SK-N-DZ (cell line): ENCODE measurements around the gene PGF.

ENCODE experiments used
- DNase-seq: peaks from one replicate; pipeline ENCODE4 v3.0.0-alpha.2; 2015; ENCODE audit warnings: low spot score

Gene PGF

GRCh38 chr14:74959596-74960180 lies 4.3 kb upstream of the PGF start:
- no peak for DNase-seq

GRCh38 chr14:74956280-74957072 lies 1.1 kb upstream of the PGF start:
- DNase-seq: peak; percentile 51

DNA sequence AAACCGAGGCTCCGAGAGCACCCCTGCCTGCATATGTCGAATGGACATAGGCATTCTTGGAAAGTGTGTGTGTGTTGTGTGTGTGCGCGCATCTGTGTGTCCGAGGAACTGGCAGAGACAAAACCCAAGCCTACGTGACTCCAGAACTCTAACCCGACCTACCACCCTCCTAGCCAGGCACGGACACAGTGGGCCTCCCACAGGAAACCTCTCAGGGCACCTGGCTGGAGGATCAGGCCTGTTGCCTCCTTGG lies 556 bp upstream of the PGF start:
- DNase-seq: no peak

DNA sequence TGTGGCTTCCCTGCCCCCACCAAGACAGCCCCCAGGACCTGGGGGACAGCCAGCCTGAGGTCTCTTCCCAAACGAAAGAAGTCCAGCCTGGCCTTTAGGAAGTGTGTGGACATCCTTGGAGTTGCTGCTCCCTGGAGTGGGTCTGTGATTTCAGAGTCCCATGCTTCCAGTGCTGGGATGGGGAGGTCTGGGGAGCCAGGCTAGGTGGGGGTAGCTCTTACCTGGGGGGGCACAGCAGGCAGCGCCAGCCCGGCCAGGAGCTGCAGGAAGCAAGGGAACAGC lies 509 bp downstream of the PGF start:
- peak; percentile 27 for DNase-seq

DNA sequence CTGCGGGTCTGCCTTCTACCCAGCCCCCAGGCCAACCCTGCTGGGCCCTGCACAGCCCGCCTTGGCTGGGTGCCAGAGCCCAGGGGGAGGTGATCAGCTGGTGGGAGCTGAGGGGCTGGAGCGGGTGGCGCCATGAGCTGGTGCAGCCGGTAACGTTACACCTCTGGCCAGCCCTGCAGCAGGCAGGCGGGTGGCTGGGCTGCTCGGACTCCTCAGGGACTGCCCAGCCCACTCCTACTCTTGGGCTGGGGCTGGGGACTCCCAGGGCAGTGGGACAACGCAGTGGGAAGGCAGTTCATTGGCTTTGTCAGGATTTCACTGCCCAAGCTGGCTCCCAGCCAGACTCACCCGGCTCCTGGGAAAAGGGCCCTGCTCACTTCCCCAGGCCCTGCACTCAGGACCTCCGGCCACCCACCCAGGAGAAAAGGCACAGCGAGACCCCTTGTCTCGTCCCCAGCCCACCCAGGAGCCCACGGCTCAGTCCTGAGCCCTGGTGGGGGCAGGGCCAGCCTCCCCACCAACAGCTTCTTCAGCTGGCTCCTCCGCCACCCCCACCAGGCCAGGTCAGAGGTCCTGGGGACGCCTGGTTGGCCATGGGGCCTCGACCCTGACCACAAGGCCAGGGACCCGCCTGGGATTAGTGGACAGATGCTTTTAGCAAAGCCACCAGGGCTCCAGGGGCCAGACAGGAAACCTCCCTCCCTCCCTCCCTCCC lies 1.0 kb downstream of the PGF start:
- DNase-seq: peak; percentile 83

DNA sequence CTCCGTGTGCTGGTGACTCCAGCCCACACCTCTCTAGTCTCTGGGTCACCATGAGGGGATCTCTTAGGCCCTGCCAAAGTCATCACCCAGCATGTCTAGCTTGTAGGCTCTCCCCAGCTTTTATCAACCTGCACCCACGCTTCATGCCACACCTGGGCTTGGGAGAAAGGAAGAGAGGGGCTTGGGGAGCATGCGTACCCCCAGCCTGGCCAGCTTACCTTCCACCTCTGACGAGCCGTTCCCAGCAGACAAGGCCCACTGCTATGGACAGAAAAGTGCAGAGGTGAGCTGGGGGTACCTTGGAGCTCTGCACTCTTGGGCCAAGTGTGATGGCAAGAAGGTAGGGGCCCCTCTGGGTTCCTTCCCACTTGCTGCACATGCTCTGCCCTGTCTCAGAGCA lies 1.7 kb downstream of the PGF start:
- no peak for DNase-seq

GRCh38 chr14:74952697-74953484 lies 2.5 kb downstream of the PGF start:
- no peak for DNase-seq

DNA sequence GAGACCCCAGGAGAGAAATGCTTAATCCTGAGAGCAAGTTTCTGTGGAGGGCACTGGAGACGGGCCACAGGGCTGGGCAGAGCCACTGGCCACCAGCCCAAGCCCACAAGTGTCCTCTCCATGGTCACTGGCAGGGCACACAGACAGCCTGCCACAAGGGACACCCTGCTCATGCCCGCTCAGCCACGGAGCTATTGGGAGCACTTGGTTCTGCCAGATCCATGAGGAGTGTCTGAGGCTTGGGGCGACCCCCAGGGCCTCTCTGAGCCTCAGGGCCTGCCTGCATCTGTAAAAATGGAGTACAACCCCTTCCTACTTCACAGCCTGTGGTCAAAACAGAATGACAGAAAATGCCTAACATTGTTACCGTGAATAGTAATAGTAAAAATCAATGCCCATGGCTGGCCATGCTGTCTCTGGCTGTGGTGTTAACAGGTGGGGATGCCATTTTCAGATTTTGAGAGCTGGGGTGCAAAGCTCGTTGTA lies 3.2 kb downstream of the PGF start:
- no peak for DNase-seq

DNA sequence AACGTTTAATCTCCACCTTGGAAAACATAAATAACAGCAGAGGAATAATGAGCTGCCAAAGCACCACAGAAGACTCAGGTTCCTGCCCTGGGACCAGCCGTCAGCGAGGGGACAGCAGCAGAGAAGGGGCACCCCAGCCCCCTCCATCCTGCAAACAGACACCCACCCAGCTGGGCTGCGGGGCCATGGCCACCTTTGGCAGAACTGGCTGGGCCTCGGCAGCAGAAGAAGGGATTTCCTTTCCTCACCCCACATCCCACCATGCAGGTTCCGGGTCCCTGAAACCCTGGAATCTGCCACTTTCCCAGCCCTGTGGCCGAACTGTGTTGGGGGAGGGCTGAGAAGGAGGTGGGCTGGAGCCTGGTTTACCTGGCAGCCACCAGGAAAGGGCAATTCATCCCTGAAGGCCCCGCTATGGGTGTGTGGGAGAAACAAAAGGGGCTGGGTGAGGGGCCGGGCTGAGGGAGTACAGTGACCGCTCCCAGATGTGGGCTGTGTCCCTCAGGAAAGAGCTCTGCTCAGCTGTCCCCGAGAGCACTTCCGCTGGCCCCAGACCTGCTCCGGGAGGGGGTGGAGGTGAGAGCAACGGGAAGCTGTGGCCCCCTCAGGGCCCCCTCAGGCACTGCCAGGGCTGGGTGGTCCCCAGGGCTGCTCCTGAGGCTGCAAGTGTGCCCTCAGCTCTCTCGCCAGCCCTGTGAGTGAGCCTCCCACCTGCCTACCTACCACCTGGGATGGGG lies 3.8 kb downstream of the PGF start:
- no peak for DNase-seq

GRCh38 chr14:74950795-74951442 lies 4.5 kb downstream of the PGF start:
- no peak for DNase-seq

- no peak for DNase-seq
Measured at GRCh38 chr14:74949859-74950573, 5.4 kb downstream of the PGF start.

GRCh38 chr14:74949191-74949601 lies 6.2 kb downstream of the PGF start:
- DNase-seq: no peak

DNA sequence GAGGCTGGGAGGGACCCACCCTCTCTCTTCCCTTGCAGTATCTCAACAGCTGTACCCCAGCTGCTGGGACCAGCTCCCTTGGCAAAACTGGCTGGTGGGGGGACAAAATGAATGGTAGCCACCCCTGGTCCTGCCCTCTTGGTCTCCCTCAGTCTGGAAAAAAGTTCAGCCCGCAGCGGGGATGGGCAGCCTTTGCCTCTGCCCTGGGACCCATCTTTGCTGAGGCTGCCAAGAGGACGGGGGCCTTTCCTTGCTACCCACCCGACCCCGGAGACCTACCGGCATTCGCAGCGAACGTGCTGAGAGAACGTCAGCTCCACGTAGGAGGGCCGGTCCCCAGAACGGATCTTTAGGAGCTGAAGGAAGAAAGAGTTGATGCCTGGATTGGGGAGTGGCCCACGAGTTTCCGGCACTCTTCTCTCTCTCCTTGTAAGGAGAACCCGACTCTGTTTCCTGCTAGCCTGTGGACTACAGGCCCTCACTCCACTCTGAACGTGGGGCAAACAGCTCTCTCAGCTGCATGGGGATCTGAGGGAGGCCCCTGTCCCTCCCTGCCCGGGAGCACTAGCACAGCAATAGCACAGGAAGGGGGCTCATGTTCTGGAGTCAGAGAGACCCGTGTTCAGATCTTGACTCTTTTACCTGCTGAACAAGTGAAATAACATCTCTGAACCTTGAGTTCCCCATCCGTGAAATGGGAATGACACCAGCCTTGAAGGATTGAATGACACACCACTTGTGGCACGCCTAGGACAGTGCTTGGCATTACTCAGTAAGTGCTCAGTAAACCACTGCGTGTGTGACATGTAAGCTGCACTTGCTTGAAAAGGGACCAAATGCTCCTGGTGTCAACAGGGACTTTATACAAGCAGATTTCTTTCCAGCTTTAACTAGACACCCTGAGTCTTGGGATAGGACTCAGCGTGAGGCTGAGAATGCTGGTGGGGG lies 6.9 kb downstream of the PGF start:
- no peak for DNase-seq

DNA sequence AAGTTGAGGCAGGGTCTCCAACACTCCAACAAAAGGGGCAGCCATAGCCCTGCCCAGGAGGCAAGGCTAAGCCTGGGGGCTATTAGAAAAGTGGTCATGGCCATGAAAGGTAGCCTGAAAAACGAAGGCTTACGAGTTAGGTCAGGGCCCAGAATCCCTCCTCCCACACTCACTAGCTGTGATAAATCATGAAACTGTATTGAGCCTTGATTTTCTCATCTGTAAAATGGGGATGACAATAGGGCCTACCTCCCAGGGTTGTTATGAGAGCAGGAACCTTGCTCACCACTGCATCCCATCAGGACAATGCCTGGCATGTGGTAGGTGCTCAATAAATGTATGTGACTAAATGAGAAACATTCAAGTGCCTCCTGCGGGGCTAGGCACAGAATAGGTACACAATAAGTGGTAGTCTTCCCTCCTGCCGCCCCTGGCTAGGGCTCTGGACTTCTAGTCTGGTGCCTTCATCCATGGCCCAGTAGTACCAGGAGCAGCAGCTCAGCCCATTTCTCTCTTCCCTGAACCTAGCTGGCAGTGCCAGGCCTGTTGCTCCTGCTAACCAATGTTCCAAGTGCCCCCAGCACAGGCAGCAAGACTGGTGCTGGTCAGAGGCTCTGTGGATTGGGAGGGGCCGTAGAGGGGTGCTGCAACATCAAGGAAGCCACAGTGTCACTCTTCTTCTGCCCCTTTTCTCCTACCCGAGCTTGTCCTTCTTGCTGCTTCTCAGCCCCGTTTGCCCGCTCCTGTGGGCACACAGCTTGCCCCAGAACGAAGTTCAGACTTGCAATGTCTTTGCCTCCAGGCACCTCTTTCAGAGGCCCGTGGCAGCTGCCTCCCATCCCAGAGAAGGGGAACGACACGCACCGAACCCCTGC lies 7.8 kb downstream of the PGF start:
- no peak for DNase-seq

- no peak for DNase-seq
Measured at GRCh38 chr14:74946659-74947281, 8.6 kb downstream of the PGF start.

GRCh38 chr14:74945852-74946658 lies 9.3 kb downstream of the PGF start:
- DNase-seq: peak; percentile 71

GRCh38 chr14:74945261-74945851 lies 10.0 kb downstream of the PGF start:
- DNase-seq: no peak
